ENCODE data around the gene GNAS. TPM values are rescaled to one million over a fixed set of nuclear protein-coding genes. Genes with fewer than 3 reads are reported as not detected.

Gene GNAS
- total and polyA plus RNA-seq, 5 experiments from 2014 or later: 155 to 756 (median 247) TPM

DNA sequence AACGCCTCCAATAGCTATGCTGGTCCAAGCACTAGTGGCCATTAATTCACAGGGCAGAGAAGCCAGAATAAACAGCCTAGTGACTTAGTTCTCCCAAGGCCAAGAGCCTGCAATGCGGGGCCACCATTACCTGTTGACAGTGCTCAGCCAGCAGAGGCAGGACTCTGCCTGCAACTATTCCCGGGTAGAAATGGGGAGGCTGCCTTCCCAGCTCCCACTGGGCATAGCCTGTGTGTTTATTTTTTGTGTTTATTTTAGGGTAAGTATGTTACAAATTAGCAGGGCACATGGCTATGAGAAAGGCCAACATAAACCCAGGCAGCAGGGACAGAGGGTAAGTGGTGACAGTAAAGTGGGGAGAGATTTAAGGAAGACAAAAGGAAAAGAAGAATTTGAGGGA, 6.8 kb upstream of the GNAS start:
- H3K9me3 Mint-ChIP-seq: no peaks in the 10 kb centered on the region
- peaks cover 10 to 72% (median 54%) of the 10 kb centered on the region in 5 donors for H3K27me3 Mint-ChIP-seq
- peaks cover 16 to 39% (median 18%) of the 10 kb centered on the region in 4 donors for H3K4me1 Mint-ChIP-seq
- no peak for DNase-seq
- H3K27ac Mint-ChIP-seq: peak overlapping the region in 1 of 10 donors; percentile 73
- ATAC-seq: no peak
- POLR2A ChIA-PET: interaction anchor here (1.2 kb wide), 1 partner anchor 44 kb away, joined by 6 read pairs; no protein-coding TSS in a partner anchor
- H3K4me3 Mint-ChIP-seq: no peak overlapping the region
- H3K36me3 Mint-ChIP-seq: peaks cover 0 to 3% (median 0%) of the 10 kb centered on the region in 3 donors

DNA sequence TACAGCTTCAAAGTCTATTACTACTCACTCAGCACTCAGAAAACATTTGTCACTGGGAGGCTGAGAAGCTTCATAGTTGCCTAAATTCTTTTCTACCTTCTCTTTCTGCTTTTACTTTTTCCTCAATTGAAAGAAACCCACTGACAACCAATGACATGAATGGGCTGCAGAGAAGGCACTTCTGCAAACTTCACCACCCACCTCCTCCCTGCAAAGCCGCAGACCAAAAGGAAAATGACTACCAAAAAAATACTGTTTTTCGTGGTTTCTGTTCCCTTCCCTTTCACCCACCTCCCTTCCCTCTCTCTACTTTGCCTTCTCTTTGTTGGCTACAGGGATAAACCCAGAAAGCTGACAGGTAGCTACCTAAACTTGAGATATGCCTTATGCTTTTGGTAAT, 5.1 kb upstream of the GNAS start:
- Mint-ChIP-seq H3K4me3 (no peak overlapping the region), H3K36me3 (no peaks in the 10 kb centered on the region), H3K9me3 (no peaks in the 10 kb centered on the region), H3K27ac (no peak overlapping the region), H3K27me3 (peaks cover 8 to 68% (median 49%) of the 10 kb centered on the region in 5 donors), H3K4me1 (peaks cover 18 to 52% (median 25%) of the 10 kb centered on the region in 4 donors)
- POLR2A ChIA-PET: interaction anchor here (1.2 kb wide), 1 partner anchor 20 kb away, joined by 5 read pairs; no protein-coding TSS in a partner anchor
- no peak for ATAC-seq
- DNase-seq: no peak

DNA sequence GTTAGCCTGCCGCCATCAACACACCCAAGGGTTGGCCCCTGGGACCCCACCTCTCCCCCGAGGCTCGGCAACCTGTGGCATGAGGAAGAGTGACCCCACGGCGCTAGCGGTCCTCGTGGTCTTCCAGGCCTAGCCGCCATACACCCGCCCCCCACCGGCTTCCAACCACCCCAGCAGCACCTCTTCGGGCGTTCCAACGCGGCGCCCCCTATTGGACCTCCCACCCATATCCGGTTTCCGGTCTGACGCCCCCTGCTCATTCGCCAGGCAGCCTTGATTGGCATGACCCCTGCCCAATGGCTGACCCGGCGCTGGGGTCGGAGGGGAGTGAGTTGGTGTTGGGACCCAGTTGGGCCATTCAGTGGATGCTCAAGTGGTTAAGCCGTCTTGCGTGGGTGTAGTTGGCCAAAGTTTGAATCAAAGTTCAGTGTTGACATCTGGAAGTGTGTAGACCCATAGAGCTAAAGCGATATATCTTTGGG, 1.8 kb upstream of the GNAS start, which contains the start of gene GNAS-AS1:
GNAS-AS1 (minus strand) TSS at position 210 of the 482 bp plus-strand sequence.
- H3K27ac Mint-ChIP-seq: peak within 1 kb of the TSS in 5 of 10 donors; percentile 42 to 85 (median 58)
- peaks cover 22 to 58% (median 38%) of the 10 kb centered on the region in 4 donors for H3K4me1 Mint-ChIP-seq
- ATAC-seq: peak; percentile 82 to 88
- POLR2A ChIA-PET: interaction anchor here (1.0 to 2.3 kb wide), 2 partner anchors 199 to 462 kb away, joined by 3 to 14 read pairs; partner anchors contain the start of gene STX16
- H3K36me3 Mint-ChIP-seq: no peaks in the 10 kb centered on the region
- DNase-seq: peak; percentile 68 to 93 (median 80)
- H3K4me3 Mint-ChIP-seq: peak within 1 kb of the TSS; percentile 85 to 98 (median 94)
- no peaks in the 10 kb centered on the region for H3K9me3 Mint-ChIP-seq
- H3K27me3 Mint-ChIP-seq: peaks cover 6 to 64% (median 41%) of the 10 kb centered on the region in 5 donors

DNA sequence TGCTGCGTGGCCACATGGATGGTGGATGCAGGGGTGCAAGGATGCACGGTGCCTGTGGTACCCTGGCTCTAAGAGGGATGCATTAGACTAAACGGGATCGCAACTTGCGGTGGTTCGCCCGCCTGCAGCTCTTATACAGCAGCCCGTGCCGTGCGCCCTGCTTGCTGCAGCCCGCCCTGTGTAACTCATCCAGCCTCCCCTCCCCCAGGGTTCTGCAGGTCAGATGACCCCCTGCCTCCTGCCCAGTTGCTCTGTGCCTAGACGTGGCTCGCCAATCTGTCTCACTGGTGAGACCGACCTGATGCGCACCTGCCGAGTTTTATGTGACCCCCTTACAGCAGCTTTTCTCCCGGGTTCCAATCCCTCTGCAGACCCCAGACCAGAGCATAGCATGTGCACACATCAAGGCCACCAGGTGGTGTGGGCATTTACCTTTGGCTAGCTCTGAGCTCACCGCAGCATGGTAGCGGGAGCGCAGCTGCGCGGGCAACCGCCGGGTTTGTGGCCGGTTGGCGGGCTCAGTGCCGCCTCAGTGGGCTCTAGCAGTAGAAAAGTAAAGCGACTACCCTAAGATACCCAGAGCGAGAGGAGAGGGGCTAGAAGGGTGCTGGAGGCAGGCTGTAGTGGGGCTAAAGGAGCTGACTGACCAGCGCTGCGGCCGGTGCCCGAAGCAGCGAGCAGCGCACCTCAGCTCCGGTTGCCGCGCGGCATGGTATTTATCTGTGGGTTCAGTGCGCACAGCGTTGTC, 1.1 kb upstream of the GNAS start:
- Mint-ChIP-seq H3K27ac (peak overlapping the region in 4 of 10 donors; percentile 58 to 85 (median 65)), H3K4me3 (peak overlapping the region; percentile 85 to 98 (median 94)), H3K4me1 (peaks cover 21 to 64% (median 42%) of the 10 kb centered on the region in 4 donors), H3K9me3 (no peaks in the 10 kb centered on the region), H3K36me3 (no peaks in the 10 kb centered on the region), H3K27me3 (peaks cover 5 to 64% (median 41%) of the 10 kb centered on the region in 5 donors)
- ATAC-seq: peak in 1 of 2 donors; percentile 7
- POLR2A ChIA-PET: interaction anchor here (1.0 to 2.3 kb wide), 2 partner anchors 200 to 463 kb away, joined by 3 to 14 read pairs; partner anchors contain the start of gene STX16
- no peak for DNase-seq

DNA sequence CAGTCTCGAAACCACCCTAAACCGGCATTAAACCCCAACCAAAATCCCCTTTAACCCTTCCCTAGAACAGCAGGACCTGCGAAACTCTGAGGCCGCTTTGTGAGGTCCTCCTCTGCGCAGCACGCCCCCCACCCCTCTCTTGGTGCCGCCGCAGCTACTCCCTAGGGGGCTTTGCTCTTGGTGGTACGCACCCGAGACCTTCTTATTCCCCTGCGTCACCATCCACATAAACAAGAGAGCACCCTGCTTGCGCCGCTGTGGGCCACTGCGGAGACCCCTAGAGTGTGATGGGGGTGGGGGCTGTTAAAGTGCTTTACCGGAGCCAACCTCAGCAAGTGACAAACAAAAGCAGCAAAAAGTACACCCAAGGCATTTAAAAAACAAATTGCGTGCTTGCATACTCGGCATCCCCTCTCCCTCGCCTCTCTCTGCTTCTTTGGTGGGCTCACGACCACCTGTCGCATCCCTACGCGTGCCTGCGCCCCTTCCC, 502 bp upstream of the GNAS start:
- peak overlapping the region in 2 of 10 donors; percentile 48 to 59 for H3K27ac Mint-ChIP-seq
- DNase-seq: no peak
- no peaks in the 10 kb centered on the region for H3K9me3 Mint-ChIP-seq
- no peak for ATAC-seq
- H3K4me1 Mint-ChIP-seq: peaks cover 21 to 61% (median 39%) of the 10 kb centered on the region in 4 donors
- POLR2A ChIA-PET: interaction anchor here (1.0 to 2.3 kb wide), 2 partner anchors 200 to 463 kb away, joined by 3 to 14 read pairs; partner anchors contain the start of gene STX16
- peak overlapping the region; percentile 85 to 98 (median 94) for H3K4me3 Mint-ChIP-seq
- no peaks in the 10 kb centered on the region for H3K36me3 Mint-ChIP-seq
- H3K27me3 Mint-ChIP-seq: peaks cover 6 to 68% (median 42%) of the 10 kb centered on the region in 5 donors

DNA sequence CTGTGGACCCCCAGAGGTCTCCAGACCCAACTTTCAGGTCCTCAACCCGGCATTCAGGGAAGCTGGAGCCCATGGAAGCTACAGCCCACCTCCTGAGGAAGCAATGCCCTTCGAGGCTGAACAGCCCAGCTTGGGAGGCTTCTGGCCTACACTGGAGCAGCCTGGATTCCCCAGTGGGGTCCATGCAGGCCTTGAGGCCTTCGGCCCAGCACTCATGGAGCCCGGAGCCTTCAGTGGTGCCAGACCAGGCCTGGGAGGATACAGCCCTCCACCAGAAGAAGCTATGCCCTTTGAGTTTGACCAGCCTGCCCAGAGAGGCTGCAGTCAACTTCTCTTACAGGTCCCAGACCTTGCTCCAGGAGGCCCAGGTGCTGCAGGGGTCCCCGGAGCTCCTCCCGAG, 950 bp downstream of the GNAS start:
- POLR2A ChIA-PET: interaction anchor here (0.6 to 2.0 kb wide), 2 partner anchors 9 kb away, joined by 3 to 5 read pairs; no protein-coding TSS in a partner anchor
- H3K27ac Mint-ChIP-seq: no peak overlapping the region
- peaks cover 11 to 83% (median 45%) of the 10 kb centered on the region in 5 donors for H3K27me3 Mint-ChIP-seq
- no peaks in the 10 kb centered on the region for H3K9me3 Mint-ChIP-seq
- H3K4me1 Mint-ChIP-seq: peaks cover 18 to 47% (median 27%) of the 10 kb centered on the region in 4 donors
- H3K4me3 Mint-ChIP-seq: no peak overlapping the region
- ATAC-seq (no peak), DNase-seq (no peak)
- no peaks in the 10 kb centered on the region for H3K36me3 Mint-ChIP-seq

DNA sequence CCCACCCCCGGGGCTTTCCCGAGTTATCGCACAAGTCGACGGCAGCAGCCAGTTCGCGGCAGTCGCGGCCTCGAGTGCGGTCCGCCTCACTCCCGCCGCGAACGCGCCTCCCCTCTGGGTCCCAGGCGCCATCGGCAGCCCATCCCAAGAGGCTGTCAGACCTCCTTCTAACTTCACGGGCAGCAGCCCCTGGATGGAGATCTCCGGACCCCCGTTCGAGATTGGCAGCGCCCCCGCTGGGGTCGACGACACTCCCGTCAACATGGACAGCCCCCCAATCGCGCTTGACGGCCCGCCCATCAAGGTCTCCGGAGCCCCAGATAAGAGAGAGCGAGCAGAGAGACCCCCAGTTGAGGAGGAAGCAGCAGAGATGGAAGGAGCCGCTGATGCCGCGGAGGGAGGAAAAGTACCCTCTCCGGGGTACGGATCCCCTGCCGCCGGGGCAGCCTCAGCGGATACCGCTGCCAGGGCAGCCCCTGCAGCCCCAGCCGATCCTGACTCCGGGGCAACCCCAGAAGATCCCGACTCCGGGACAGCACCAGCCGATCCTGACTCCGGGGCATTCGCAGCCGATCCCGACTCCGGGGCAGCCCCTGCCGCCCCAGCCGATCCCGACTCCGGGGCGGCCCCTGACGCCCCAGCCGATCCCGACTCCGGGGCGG, 1.6 kb downstream of the GNAS start:
- H3K27ac Mint-ChIP-seq: no peak overlapping the region
- peaks cover 11 to 89% (median 47%) of the 10 kb centered on the region in 5 donors for H3K27me3 Mint-ChIP-seq
- ATAC-seq (no peak), DNase-seq (no peak)
- no peaks in the 10 kb centered on the region for H3K9me3 Mint-ChIP-seq
- POLR2A ChIA-PET: interaction anchor here (0.6 to 2.0 kb wide), 2 partner anchors 8 to 10 kb away, joined by 3 to 5 read pairs; no protein-coding TSS in a partner anchor
- H3K4me3 Mint-ChIP-seq: peak overlapping the region in 8 of 10 donors; percentile 62 to 85 (median 72)
- peaks cover 18 to 45% (median 27%) of the 10 kb centered on the region in 4 donors for H3K4me1 Mint-ChIP-seq
- no peaks in the 10 kb centered on the region for H3K36me3 Mint-ChIP-seq

DNA sequence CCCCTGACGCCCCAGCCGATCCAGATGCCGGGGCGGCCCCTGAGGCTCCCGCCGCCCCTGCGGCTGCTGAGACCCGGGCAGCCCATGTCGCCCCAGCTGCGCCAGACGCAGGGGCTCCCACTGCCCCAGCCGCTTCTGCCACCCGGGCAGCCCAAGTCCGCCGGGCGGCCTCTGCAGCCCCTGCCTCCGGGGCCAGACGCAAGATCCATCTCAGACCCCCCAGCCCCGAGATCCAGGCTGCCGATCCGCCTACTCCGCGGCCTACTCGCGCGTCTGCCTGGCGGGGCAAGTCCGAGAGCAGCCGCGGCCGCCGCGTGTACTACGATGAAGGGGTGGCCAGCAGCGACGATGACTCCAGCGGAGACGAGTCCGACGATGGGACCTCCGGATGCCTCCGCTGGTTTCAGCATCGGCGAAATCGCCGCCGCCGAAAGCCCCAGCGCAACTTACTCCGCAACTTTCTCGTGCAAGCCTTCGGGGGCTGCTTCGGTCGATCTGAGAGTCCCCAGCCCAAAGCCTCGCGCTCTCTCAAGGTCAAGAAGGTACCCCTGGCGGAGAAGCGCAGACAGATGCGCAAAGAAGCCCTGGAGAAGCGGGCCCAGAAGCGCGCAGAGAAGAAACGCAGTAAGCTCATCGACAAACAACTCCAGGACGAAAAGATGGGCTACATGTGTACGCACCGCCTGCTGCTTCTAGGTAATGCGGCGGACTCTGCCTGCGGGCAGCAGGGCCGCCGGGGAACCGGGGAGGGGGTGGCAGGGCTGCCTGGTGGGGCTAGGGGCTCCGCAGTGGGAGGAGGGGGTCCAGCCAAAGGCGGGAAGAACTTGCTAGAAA, 2.3 kb downstream of the GNAS start:
- H3K27me3 Mint-ChIP-seq: peaks cover 11 to 82% (median 40%) of the 10 kb centered on the region in 5 donors
- peaks cover 13 to 38% (median 25%) of the 10 kb centered on the region in 4 donors for H3K4me1 Mint-ChIP-seq
- no peak for DNase-seq
- no peaks in the 10 kb centered on the region for H3K36me3 Mint-ChIP-seq
- H3K27ac Mint-ChIP-seq: peak overlapping the region in 1 of 10 donors; percentile 78
- ATAC-seq: no peak
- H3K9me3 Mint-ChIP-seq: no peaks in the 10 kb centered on the region
- H3K4me3 Mint-ChIP-seq: peak overlapping the region; percentile 42 to 73 (median 64)
- POLR2A ChIA-PET: interaction anchor here (2.0 kb wide), 1 partner anchor 11 kb away, joined by 5 read pairs; no protein-coding TSS in a partner anchor

DNA sequence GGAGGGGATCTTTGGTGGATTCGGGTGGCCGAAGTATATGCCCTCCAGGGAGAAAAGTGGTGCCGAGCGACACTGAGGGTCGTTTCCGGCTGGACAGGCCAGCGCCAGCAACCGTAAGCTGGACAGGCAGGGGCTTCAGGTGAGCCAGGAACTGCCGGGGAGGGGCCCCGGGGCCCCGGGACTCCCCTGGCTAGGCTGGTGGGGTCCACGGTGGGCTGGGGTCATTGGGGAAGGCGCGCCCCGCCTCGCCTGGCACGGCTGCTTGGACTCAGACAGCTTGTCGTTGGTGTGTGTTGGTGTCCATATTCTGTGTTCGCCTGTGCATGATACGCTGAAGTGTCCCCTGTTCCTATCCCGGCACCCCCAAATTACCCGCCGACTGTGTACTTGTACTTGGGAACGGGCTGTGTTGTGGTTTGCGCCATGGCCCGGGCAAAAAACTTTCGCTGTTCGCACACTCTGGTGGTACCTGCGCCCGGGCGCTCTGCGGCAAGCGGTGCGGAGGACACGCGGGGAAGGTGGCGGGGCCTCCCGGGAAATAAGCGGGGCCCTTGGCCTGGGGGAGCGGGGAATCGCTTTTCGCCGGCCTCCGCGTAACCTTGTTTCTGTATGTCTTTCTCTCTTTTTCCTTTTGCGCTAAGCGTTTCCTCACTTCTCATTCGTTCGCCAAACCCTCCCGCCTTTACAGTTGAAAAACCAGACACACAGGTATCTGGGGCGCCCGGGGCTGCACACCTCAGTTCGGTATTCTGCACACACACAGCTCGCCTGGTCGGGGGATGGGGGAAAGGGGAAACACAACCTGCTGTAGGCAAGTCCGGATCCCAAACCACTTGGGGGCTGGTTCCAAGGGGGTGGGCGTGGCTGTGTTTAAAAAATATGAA, 3.2 kb downstream of the GNAS start:
- peak overlapping the region; percentile 13 to 73 (median 60) for H3K4me3 Mint-ChIP-seq
- H3K9me3 Mint-ChIP-seq: no peaks in the 10 kb centered on the region
- DNase-seq (no peak), ATAC-seq (peak in 1 of 2 donors; percentile 26)
- H3K27me3 Mint-ChIP-seq: peaks cover 13 to 79% (median 35%) of the 10 kb centered on the region in 5 donors
- peaks cover 8 to 29% (median 23%) of the 10 kb centered on the region in 4 donors for H3K4me1 Mint-ChIP-seq
- POLR2A ChIA-PET: no interaction called here
- no peaks in the 10 kb centered on the region for H3K36me3 Mint-ChIP-seq
- H3K27ac Mint-ChIP-seq: peak overlapping the region in 1 of 10 donors; percentile 73

DNA sequence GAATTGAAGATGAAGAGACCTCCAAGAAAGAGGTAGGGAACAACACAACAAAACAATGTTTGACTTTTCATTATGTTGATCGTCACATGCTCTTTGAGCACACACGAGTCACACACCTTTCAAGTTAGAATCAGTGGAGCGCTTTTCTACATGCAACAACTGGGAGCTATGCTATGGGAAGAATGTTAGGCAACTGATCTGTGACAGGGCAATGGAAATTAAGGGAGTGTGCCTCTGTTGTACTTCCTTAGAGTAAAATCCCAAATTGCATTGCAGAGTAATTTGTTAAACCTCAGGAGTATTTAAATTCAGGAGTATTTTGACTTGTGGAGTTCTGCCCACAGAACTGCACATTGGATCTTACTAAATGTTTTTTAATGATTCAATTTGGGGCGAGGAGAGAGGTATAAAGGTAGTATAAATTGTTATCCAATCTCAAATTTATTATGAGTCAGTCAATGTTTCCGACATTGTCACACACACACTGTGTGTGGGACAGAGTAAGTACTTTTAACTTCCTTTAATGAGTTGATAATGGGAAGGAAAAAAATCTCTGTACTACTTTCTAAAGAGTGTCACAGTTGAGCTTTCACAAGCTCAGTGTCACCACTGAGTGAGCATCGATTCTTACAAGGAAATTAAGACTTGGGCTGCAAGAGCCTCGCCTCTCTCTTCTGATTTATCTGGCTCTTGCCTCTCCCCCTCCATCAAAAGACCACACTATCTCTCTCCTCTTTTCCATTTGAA, 10.7 kb downstream of the GNAS start:
- H3K9me3 Mint-ChIP-seq: no peaks in the 10 kb centered on the region
- H3K4me3 Mint-ChIP-seq: no peak overlapping the region
- POLR2A ChIA-PET: interaction anchor here (0.6 to 0.9 kb wide), 2 partner anchors 10 to 400 kb away, joined by 3 to 4 read pairs; no protein-coding TSS in a partner anchor
- ATAC-seq (no peak), DNase-seq (no peak)
- H3K27me3 Mint-ChIP-seq: peaks cover 8 to 38% (median 21%) of the 10 kb centered on the region in 5 donors
- H3K36me3 Mint-ChIP-seq: peaks cover 0 to 5% (median 5%) of the 10 kb centered on the region in 3 donors
- peak overlapping the region in 1 of 10 donors; percentile 27 for H3K27ac Mint-ChIP-seq
- H3K4me1 Mint-ChIP-seq: no peaks in the 10 kb centered on the region

Data from naive thymus-derived CD8-positive, alpha-beta T cell (primary cell).